ENCODE measurements around the gene UBE2E3.
"Not testable (repeated sequence)": the region's sequence is repeated elsewhere in the genome, so short reads cannot be mapped to it uniquely, and the experiment has no call there.

Gene UBE2E3

DNA sequence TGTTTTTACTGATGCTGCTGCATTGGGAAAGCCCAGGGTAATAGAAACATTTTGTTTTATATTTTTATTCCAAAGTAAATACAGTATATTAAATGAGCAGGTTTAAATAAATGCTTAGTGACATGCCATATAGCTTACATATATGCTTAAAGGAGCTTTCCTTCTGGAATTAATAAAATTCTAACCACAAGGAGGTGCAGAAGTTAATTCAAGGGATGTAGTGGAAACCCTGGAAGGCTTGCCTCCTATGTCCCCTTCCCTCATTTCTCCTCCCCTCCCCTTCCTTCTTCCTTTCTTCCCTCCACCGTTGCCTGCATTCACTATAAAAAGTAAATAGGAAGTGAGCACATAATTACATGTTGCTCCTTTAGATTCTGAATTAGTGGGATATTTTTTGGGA, 96.3 kb downstream of the UBE2E3 start:
- TF ChIP-seq, protein P1, sequence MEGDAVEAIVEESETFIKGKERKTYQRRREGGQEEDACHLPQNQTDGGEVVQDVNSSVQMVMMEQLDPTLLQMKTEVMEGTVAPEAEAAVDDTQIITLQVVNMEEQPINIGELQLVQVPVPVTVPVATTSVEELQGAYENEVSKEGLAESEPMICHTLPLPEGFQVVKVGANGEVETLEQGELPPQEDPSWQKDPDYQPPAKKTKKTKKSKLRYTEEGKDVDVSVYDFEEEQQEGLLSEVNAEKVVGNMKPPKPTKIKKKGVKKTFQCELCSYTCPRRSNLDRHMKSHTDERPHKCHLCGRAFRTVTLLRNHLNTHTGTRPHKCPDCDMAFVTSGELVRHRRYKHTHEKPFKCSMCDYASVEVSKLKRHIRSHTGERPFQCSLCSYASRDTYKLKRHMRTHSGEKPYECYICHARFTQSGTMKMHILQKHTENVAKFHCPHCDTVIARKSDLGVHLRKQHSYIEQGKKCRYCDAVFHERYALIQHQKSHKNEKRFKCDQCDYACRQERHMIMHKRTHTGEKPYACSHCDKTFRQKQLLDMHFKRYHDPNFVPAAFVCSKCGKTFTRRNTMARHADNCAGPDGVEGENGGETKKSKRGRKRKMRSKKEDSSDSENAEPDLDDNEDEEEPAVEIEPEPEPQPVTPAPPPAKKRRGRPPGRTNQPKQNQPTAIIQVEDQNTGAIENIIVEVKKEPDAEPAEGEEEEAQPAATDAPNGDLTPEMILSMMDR (IDR thresholded peaks at IDR 0.05; ENCODE audit: control insufficient read depth, insufficient read depth, low read depth, low read length, missing control alignments) = no peak

DNA sequence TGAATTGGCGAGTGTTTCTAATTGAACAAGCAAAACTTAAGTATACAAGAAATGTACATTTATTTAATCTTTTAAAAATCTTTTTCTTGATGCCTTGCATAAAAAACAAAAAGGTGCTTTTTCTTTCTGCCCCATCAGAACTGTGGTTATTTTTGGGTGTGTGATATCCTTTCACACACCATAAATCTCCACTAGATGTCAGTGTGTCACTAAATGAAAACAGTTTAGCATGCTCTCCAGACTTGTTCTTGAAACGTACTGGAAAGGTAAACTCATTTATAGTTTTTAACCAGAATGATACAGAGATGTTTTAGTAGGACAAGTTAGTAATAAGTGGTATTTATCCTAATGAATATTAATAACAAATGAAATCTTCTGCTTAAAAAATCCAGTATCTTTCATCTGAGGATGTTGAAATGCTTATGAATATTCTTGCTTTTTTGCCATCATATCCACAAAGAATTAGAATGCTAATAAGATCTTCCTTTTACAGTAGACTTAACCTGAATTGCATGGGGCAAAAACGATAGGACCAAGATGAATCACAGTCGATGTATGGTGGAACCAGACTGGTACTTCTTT, 96.8 kb downstream of the UBE2E3 start:
- DNase-seq (ENCODE audit: low read depth) = peak; percentile 16

More for the DNA sequence above, 96.3 kb downstream of the UBE2E3 start:
- DNase-seq (ENCODE audit: low read depth) = no peak
- no peak overlapping the region for H3K4me3 ChIP-seq (ENCODE audit: control insufficient read depth, low read depth, low read length)

DNA sequence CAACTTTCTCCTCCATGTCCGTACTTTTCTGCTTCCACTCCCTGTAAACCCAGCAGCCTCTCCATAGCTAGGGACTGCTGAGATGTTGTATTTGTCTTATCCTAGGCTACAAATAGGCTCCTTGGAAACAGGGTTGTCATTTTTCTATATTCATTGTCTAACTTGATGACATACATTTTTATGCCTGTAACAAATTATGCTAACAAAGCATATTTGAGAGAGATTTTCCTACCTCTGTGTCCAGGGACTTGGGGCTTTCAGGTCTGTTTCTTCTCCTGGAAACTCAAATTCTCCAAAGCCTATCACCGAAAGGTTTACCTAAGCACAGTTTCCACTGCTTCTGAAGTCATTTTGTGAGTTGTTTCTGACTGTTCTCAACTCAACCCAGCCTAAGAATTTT, 102.7 kb downstream of the UBE2E3 start:
- TF ChIP-seq, protein P1 (IDR thresholded peaks at IDR 0.05; ENCODE audit: control insufficient read depth, insufficient read depth, low read depth, low read length, missing control alignments) = no peak
- DNase-seq (ENCODE audit: low read depth) = no peak
- H3K4me3 ChIP-seq (ENCODE audit: control insufficient read depth, low read depth, low read length) = no peak overlapping the region

More for the DNA sequence above, 96.8 kb downstream of the UBE2E3 start:
- no peak overlapping the region for H3K4me3 ChIP-seq (ENCODE audit: control insufficient read depth, low read depth, low read length)
- TF ChIP-seq, protein P1 (IDR thresholded peaks at IDR 0.05; ENCODE audit: control insufficient read depth, insufficient read depth, low read depth, low read length, missing control alignments) = peak; percentile 63

DNA sequence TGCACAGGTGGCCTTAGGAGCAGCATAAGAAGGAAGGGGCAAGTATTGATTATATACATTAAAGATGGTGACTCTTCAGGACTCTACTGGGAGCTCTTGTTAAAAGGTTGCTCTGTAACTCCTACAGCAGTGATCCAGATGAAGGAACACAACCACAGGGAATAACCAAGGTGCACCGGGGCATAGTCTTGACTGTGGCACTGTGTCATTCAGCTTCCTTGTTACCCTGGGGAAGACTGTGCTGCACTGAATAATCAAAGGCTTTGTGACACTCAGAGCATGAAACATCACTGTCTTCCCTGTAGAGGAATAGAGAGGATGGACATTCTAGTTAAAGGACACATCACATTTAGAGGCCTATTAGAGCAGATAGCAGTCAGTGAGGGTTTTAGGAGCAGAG, 105.3 kb downstream of the UBE2E3 start:
- no peak for DNase-seq (ENCODE audit: low read depth)
- TF ChIP-seq, protein P1 (IDR thresholded peaks at IDR 0.05; ENCODE audit: control insufficient read depth, insufficient read depth, low read depth, low read length, missing control alignments) = no peak
- no peak overlapping the region for H3K4me3 ChIP-seq (ENCODE audit: control insufficient read depth, low read depth, low read length)

DNA sequence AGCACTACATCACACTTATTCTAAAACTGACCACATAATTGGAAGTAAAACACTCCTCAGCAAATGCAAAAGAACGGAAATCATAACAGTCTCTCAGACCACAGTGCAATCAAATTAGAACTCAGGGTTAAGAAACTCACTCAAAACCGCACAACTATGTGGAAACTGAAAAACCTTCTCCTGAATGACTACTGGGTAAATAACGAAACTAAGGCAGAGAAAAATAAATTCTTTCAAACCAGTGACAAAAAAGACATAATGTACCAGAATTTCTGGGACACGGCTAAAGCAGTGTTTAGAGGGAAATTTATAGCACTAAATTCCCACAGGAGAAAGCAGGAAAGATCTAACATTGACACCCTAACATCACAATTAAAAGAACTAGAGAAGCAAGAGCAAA, 111.5 kb downstream of the UBE2E3 start:
- DNase-seq (ENCODE audit: low read depth); H3K4me3 ChIP-seq (ENCODE audit: control insufficient read depth, low read depth, low read length): not testable (repeated sequence)

DNA sequence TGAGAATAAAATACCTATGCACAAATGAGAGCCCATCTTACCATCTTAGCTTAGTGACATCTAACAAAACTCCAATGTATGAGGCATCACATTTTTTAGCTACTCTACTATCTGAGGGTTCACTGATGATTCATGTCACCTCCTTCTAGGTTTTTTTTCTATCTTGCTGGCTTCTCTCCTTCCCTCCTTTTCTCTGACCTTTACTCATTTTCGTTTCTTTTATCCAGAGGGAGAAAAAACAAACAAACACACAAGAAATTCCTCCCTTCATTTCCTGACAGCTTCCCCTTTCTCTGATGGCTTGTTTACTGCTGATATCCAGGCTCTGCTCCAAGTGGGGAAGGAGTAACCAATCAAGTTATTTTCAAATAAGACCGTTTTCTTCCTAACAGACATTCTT, 115.1 kb downstream of the UBE2E3 start:
- TF ChIP-seq, protein P1 (IDR thresholded peaks at IDR 0.05; ENCODE audit: control insufficient read depth, insufficient read depth, low read depth, low read length, missing control alignments) = no peak
- DNase-seq (ENCODE audit: low read depth) = no peak
- H3K4me3 ChIP-seq (ENCODE audit: control insufficient read depth, low read depth, low read length) = no peak overlapping the region

DNA sequence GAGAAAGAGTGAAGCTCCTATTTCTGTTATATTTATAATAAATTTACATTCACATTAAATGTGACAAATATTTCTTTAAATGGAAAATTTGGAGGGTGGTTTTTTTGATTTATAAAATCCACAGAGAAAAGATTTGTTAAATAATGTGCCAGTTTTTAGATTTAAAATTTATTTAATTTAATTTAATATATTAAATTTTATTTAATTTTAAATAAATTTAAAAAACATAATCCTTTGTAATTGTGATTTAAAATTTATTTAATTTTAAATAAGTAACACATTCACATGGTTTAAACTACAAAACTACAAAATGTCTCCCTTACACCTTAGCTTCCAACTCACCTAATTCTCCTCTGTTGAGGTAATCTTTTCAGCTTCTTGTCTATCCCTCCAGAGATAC, 123.3 kb downstream of the UBE2E3 start:
- TF ChIP-seq, protein P1 (IDR thresholded peaks at IDR 0.05; ENCODE audit: control insufficient read depth, insufficient read depth, low read depth, low read length, missing control alignments) = no peak
- H3K4me3 ChIP-seq (ENCODE audit: control insufficient read depth, low read depth, low read length) = no peak overlapping the region
- no peak for DNase-seq (ENCODE audit: low read depth)

Measured in AG09309 (cell line).